GM12873 (cell line): Measurements from ENCODE around the gene THAP11.

Source experiments
- TF ChIP-seq, protein P1 (sequence below): IDR thresholded peaks from 2 replicates; pipeline ENCODE4 v1.5.1; 2012; ENCODE audit warnings: low read depth, mild to moderate bottlenecking, moderate library complexity, low read length, control low read depth; ENCODE audit not compliant: insufficient read depth; ENCODE audit errors: missing control alignments

THAP11 gene

GRCh38 chr16:67886387-67886786 lies 44.3 kb downstream of the THAP11 start:
- TF ChIP-seq, protein P1, sequence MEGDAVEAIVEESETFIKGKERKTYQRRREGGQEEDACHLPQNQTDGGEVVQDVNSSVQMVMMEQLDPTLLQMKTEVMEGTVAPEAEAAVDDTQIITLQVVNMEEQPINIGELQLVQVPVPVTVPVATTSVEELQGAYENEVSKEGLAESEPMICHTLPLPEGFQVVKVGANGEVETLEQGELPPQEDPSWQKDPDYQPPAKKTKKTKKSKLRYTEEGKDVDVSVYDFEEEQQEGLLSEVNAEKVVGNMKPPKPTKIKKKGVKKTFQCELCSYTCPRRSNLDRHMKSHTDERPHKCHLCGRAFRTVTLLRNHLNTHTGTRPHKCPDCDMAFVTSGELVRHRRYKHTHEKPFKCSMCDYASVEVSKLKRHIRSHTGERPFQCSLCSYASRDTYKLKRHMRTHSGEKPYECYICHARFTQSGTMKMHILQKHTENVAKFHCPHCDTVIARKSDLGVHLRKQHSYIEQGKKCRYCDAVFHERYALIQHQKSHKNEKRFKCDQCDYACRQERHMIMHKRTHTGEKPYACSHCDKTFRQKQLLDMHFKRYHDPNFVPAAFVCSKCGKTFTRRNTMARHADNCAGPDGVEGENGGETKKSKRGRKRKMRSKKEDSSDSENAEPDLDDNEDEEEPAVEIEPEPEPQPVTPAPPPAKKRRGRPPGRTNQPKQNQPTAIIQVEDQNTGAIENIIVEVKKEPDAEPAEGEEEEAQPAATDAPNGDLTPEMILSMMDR: no peak

- TF ChIP-seq, protein P1: no peak
Measured at GRCh38 chr16:67888331-67888730, 46.2 kb downstream of the THAP11 start.

- TF ChIP-seq, protein P1: no peak
Measured at GRCh38 chr16:67892375-67892774, 50.3 kb downstream of the THAP11 start.

DNA sequence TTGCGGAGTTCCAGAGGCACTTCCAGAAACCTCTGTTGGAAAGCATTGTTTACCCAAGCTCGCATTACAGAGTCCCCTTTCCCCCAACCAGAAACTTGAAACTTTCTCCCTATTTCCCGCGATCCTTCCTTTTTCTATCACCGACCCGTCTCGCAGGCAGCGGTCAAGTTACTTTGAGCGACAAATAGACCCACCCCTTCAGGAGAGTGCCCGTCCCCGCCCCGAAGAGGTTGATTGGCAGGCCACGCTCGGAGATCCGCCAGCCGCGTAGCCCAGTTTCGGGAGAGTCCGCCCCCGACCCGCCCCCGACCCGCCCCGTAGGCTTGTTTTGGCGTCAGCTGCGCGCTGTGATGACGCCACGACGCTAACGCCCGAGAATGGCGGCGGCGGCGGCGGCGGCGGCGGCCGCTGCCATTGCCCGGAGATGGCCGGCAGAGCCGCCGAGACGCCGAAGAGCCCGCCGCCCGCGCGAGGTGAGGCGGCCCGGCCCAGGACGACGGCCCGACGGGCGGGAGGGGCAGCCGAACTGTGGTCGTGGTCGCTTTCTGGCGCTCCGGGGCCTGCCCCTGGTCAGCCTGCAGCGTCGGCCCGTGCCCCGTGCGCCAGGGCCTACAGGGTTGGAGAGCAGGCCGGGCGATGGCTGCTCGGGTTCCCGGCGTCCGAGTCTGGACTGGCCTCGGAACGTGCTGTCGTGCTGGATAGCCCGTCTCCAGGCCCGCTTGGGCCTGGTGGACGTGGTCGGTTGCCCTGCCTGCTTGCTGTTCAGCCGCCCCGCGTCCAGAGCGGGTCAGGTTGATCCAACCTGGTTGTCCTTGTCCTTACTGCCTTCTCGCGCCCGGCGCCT lies 51.0 kb downstream of the THAP11 start, which contains the start of gene PSKH1:
Gene PSKH1, plus strand, starts transcription at position 356 of the 844 bp plus-strand sequence. CDS start 15,496 bp downstream, outside the sequence.
- TF ChIP-seq, protein P1: no peak
